H1 (cell line): ENCODE results near the gene ORAI3. TPM values are rescaled to one million over a fixed set of nuclear protein-coding genes. Genes with fewer than 3 reads are reported as not detected.

ENCODE experiments used
- CTCF ChIA-PET: fragments of 300-600 bp; sonication (Branson Sonifier 250); formaldehyde crosslinking; loops from one replicate; lab custom pipeline; 2021; ENCODE audit not compliant: partially characterized antibody; lab: Charles Lee
- POLR2A ChIA-PET: fragments of 300-600 bp; sonication (Branson Sonifier 250); formaldehyde crosslinking; loops from one replicate; lab custom pipeline; 2021; ENCODE audit warnings: inconsistent platforms; ENCODE audit not compliant: partially characterized antibody; lab: Charles Lee
- DNase-seq, 2 experiments: peaks; one replicate each; pipeline versions ENCODE4 v3.0.0 to v3.0.0-alpha.2; 2010 to 2022; ENCODE audit warnings: low spot score in 2 of 2, low read depth in 1 of 2, mixed read lengths in 1 of 2
- FAIRE-seq: peaks from 2 replicates; lab custom pipeline; 2011; peaks lifted over from hg19 to GRCh38; lab: Jason Lieb, UNC
- H2AFZ ChIP-seq: 2 replicates; pipeline ENCODE4 v1.8.1; 2012; ENCODE audit warnings: low read length, inconsistent platforms
- H2AK5ac ChIP-seq: 2 replicates; pipeline ENCODE4 v1.6.1; 2013; ENCODE audit warnings: low read depth, low read length
- H2BK120ac ChIP-seq: replicated peaks from 2 replicates; pipeline ENCODE3; 2013; ENCODE audit warnings: low read depth, low read length, inconsistent platforms
- H2BK12ac ChIP-seq: 2 replicates; pipeline ENCODE4 v1.6.1; 2013; ENCODE audit warnings: low read depth, low read length
- H2BK15ac ChIP-seq: 2 replicates; pipeline ENCODE4 v1.6.1; 2013; ENCODE audit warnings: low read length
- H2BK20ac ChIP-seq: 2 replicates; pipeline ENCODE4 v1.6.1; 2013; ENCODE audit warnings: low read length
- H2BK5ac ChIP-seq: 2 replicates; pipeline ENCODE4 v1.6.1; 2013; ENCODE audit warnings: low read depth, low read length
- H3K14ac ChIP-seq: 2 replicates; pipeline ENCODE4 v1.6.1; 2013; ENCODE audit warnings: inconsistent platforms; ENCODE audit not compliant: insufficient read length
- H3K18ac ChIP-seq: 2 replicates; pipeline ENCODE4 v1.6.1; 2013; ENCODE audit warnings: low read length; ENCODE audit errors: extremely low read depth
- H3K23ac ChIP-seq: 2 replicates; pipeline ENCODE4 v1.6.1; 2013; ENCODE audit warnings: inconsistent platforms; ENCODE audit not compliant: insufficient read length
- H3K23me2 ChIP-seq: 2 replicates; pipeline ENCODE4 v1.6.1; 2013; ENCODE audit warnings: low read depth, low read length
- H3K27ac ChIP-seq: 2 replicates; pipeline ENCODE4 v1.6.1; 2011; ENCODE audit warnings: low read depth, low read length, inconsistent platforms
- H3K27me3 ChIP-seq, 4 experiments: replicated peaks in 1 of 4; 1 replicate in 1 of 4; 2 replicates in 3 of 4; pipeline versions ENCODE4 v1.6.1 to v1.8.1; 2011 to 2013; ENCODE audit warnings: low read length in 3 of 4, mild to moderate bottlenecking in 3 of 4, inconsistent platforms in 2 of 4, mixed read lengths in 2 of 4, moderate library complexity in 1 of 4; ENCODE audit not compliant: control insufficient read depth in 3 of 4, insufficient read depth in 3 of 4; ENCODE audit errors: extremely low read depth in 1 of 4
- H3K36me3 ChIP-seq, 4 experiments: 2 replicates each; pipeline versions ENCODE4 v1.6.1 to v1.8.1; 2011 to 2013; ENCODE audit warnings: mild to moderate bottlenecking in 4 of 4, low read length in 3 of 4, moderate library complexity in 2 of 4, control low read depth in 1 of 4, inconsistent platforms in 1 of 4; ENCODE audit not compliant: insufficient read depth in 4 of 4, control insufficient read depth in 2 of 4
- H3K4ac ChIP-seq: replicated peaks from 2 replicates; pipeline ENCODE3; 2013; ENCODE audit warnings: low read length, low read depth, mixed read lengths, inconsistent platforms; ENCODE audit not compliant: insufficient read length
- H3K4me1 ChIP-seq, 4 experiments: replicated peaks in 1 of 4; 1 replicate in 1 of 4; 2 replicates in 3 of 4; pipeline versions ENCODE4 v1.6.1 to v1.8.1; 2011 to 2013; ENCODE audit warnings: low read length in 3 of 4, inconsistent platforms in 2 of 4, mixed read lengths in 1 of 4; ENCODE audit not compliant: insufficient read depth in 4 of 4, control insufficient read depth in 3 of 4
- H3K4me2 ChIP-seq, 2 experiments: 2 replicates each; pipeline versions ENCODE4 v1.6.1 to v1.8.1; 2011 to 2013; ENCODE audit warnings: low read depth in 2 of 2, low read length in 2 of 2, control low read depth in 1 of 2, inconsistent platforms in 1 of 2, mild to moderate bottlenecking in 1 of 2; ENCODE audit not compliant: insufficient read depth in 1 of 2
- H3K4me3 ChIP-seq, 4 experiments: fragments of 200-600, 300-600 bp in 1 of 4; sonication (generic), shearing (Covaris generic), sonication (Bioruptor Twin) in 1 of 4; 2 replicates each; pipeline versions ENCODE4 v1.5.1 to v1.8.1; 2011 to 2016; ENCODE audit warnings: low read length in 4 of 4, low read depth in 3 of 4, control low read depth in 2 of 4, inconsistent platforms in 2 of 4, mild to moderate bottlenecking in 2 of 4, mixed read lengths in 1 of 4, moderate library complexity in 1 of 4; ENCODE audit not compliant: insufficient read depth in 2 of 4; ENCODE audit errors: extremely low read depth in 1 of 4
- H3K56ac ChIP-seq: replicated peaks from 2 replicates; pipeline ENCODE3; 2013; ENCODE audit warnings: low read depth, mild to moderate bottlenecking, mixed read lengths, low read length, inconsistent platforms; ENCODE audit not compliant: insufficient read length
- H3K79me1 ChIP-seq: 2 replicates; pipeline ENCODE4 v1.6.1; 2013; ENCODE audit warnings: low read depth, low read length, control low read depth
- H3K79me2 ChIP-seq, 2 experiments: 2 replicates each; pipeline versions ENCODE4 v1.6.1 to v1.8.1; 2012 to 2013; ENCODE audit warnings: low read length in 2 of 2, mild to moderate bottlenecking in 2 of 2, inconsistent platforms in 1 of 2; ENCODE audit not compliant: insufficient read depth in 2 of 2, control insufficient read depth in 1 of 2
- H3K9ac ChIP-seq, 4 experiments: replicated peaks in 1 of 4; 1 replicate in 1 of 4; 2 replicates in 3 of 4; pipeline versions ENCODE4 v1.6.1 to v1.8.1; 2011 to 2013; ENCODE audit warnings: low read depth in 3 of 4, low read length in 3 of 4, control low read depth in 2 of 4, mild to moderate bottlenecking in 2 of 4, moderate library complexity in 2 of 4, inconsistent platforms in 1 of 4; ENCODE audit errors: extremely low read depth in 1 of 4
- H3K9me3 ChIP-seq, 2 experiments: 2 replicates each; pipeline versions ENCODE4 v1.6.1 to v1.8.1; 2012 to 2013; ENCODE audit warnings: mild to moderate bottlenecking in 2 of 2, moderate library complexity in 2 of 2, control low read depth in 1 of 2, inconsistent platforms in 1 of 2, low read depth in 1 of 2, low read length in 1 of 2, mixed read lengths in 1 of 2; ENCODE audit not compliant: insufficient read depth in 2 of 2
- H4K20me1 ChIP-seq, 2 experiments: replicated peaks in 1 of 2; 2 replicates each; pipeline versions ENCODE3 to v1.8.1; 2011 to 2013; ENCODE audit warnings: inconsistent platforms in 2 of 2, low read length in 2 of 2, mild to moderate bottlenecking in 1 of 2; ENCODE audit not compliant: insufficient read depth in 2 of 2, control insufficient read depth in 1 of 2
- H4K5ac ChIP-seq: 2 replicates; pipeline ENCODE4 v1.6.1; 2013; ENCODE audit warnings: low read length, low read depth, mixed read lengths, inconsistent platforms; ENCODE audit not compliant: insufficient read length
- H4K8ac ChIP-seq: 2 replicates; pipeline ENCODE4 v1.8.0; 2013; ENCODE audit warnings: mild to moderate bottlenecking, moderate library complexity, low read length, inconsistent platforms; ENCODE audit not compliant: insufficient read depth; ENCODE audit errors: extremely low read depth
- H4K91ac ChIP-seq: replicated peaks from 2 replicates; pipeline ENCODE3; 2013; ENCODE audit warnings: low read length, mixed read lengths, inconsistent platforms; ENCODE audit not compliant: insufficient read length
- CEBPB ChIP-seq: IDR thresholded peaks from 2 replicates; pipeline ENCODE4 v1.6.1; 2012; ENCODE audit warnings: low read depth, low read length
- CHD1 ChIP-seq: IDR thresholded peaks from 2 replicates; pipeline ENCODE4 v1.6.1; 2012; ENCODE audit warnings: low read depth, low read length, improper control_type of control experiment
- CTBP2 ChIP-seq: IDR thresholded peaks from 2 replicates; pipeline ENCODE4 v1.7.0; 2011; ENCODE audit warnings: borderline replicate concordance, mild to moderate bottlenecking, moderate library complexity, mixed read lengths, low read length; ENCODE audit not compliant: insufficient read depth, insufficient read length
- E2F6 ChIP-seq: IDR thresholded peaks from 2 replicates; pipeline ENCODE4 v1.6.1; 2012; ENCODE audit warnings: inconsistent platforms
- EP300 ChIP-seq, 2 experiments: IDR thresholded peaks; 1 replicate in 1 of 2; 2 replicates in 1 of 2; pipeline ENCODE4 v1.6.1; 2011 to 2012; ENCODE audit warnings: low read depth in 2 of 2, low read length in 2 of 2, mild to moderate bottlenecking in 2 of 2, borderline replicate concordance in 1 of 2, inconsistent platforms in 1 of 2, moderate library complexity in 1 of 2
- HDAC2 ChIP-seq, 2 experiments: fragments of 300-600 bp in 1 of 2; sonication (generic) in 1 of 2; IDR thresholded peaks; 2 replicates each; pipeline ENCODE4 v1.6.1; 2011 to 2012; ENCODE audit warnings: low read depth in 2 of 2, low read length in 2 of 2, mild to moderate bottlenecking in 2 of 2, moderate library complexity in 2 of 2, borderline replicate concordance in 1 of 2, inconsistent platforms in 1 of 2
- PHF8 ChIP-seq: fragments of 200-600 bp; sonication (generic); conservative IDR thresholded peaks from 2 replicates; pipeline ENCODE4 v1.7.1; 2012; ENCODE audit warnings: low read depth, mild to moderate bottlenecking, inconsistent platforms, low read length, moderate library complexity
- RAD21 ChIP-seq, 2 experiments: IDR thresholded peaks in 1 of 2; conservative IDR thresholded peaks in 1 of 2; 2 replicates each; pipeline ENCODE4 v1.6.1; 2011; ENCODE audit warnings: low read depth in 2 of 2, low read length in 2 of 2, improper control_type of control experiment in 1 of 2, inconsistent platforms in 1 of 2, mild to moderate bottlenecking in 1 of 2, moderate library complexity in 1 of 2
- RBBP5 ChIP-seq: IDR thresholded peaks from 2 replicates; pipeline ENCODE4 v1.7.1; 2012; ENCODE audit warnings: low read depth, mild to moderate bottlenecking, inconsistent platforms, low read length, moderate library complexity, borderline replicate concordance
- SP4 ChIP-seq: IDR thresholded peaks from 2 replicates; pipeline ENCODE4 v1.6.1; 2012; ENCODE audit warnings: low read length, inconsistent platforms
- YY1 ChIP-seq: IDR thresholded peaks from 2 replicates; pipeline ENCODE4 v1.6.1; 2011; ENCODE audit warnings: low read depth, mild to moderate bottlenecking, low read length
- WGBS, 2 experiments: shearing (Covaris generic) in 1 of 2; methylation state at CpG; one replicate each; pipeline versions ENCODE4 v1.1.6 to v1.1.7; 2013 to 2015; ENCODE audit warnings: low lambda C conversion rate in 2 of 2, mixed read lengths in 2 of 2, inconsistent platforms in 1 of 2, low coverage in 1 of 2, missing lambda C conversion rate in 1 of 2; ENCODE audit not compliant: insufficient replicate concordance in 2 of 2, insufficient coverage in 1 of 2, insufficient read length in 1 of 2; ENCODE audit errors: extremely low coverage in 1 of 2, missing lambda C conversion rate in 1 of 2; 5-methylcytosine and 5-hydroxymethylcytosine counted together
- polyA plus RNA-seq, 7 experiments: library from polyadenylated mRNA; depleted of rRNA in 3 of 7; stranded (reverse) in 5 of 7; unstranded in 2 of 7; fragments of >200 nt in 5 of 7; fragments of 200-250 nt in 2 of 7; gene quantifications; 1 replicate in 5 of 7; 2 replicates in 1 of 7; 4 replicates in 1 of 7; pipeline versions ENCODE4 v1.2.1 to v1.2.3, GENCODE V29; 2011 to 2013; ENCODE audit warnings: missing spikeins in 2 of 7, mixed read lengths in 2 of 7
- total RNA-seq: library from RNA; stranded (reverse); fragmentation: NEBNext Ultra II Directional; extraction: Animal tissue kit (Norgen Biotek cat#: 25700); gene quantifications from 2 replicates; pipeline ENCODE4 v1.2.1, GENCODE V29; 2021

The ORAI3 gene
- total and polyA plus RNA-seq, 2 of the 8 experiments (the other 6 are each of a cell fraction or from before 2014, with no cell fraction given): 8.7 to 24.5 TPM

DNA sequence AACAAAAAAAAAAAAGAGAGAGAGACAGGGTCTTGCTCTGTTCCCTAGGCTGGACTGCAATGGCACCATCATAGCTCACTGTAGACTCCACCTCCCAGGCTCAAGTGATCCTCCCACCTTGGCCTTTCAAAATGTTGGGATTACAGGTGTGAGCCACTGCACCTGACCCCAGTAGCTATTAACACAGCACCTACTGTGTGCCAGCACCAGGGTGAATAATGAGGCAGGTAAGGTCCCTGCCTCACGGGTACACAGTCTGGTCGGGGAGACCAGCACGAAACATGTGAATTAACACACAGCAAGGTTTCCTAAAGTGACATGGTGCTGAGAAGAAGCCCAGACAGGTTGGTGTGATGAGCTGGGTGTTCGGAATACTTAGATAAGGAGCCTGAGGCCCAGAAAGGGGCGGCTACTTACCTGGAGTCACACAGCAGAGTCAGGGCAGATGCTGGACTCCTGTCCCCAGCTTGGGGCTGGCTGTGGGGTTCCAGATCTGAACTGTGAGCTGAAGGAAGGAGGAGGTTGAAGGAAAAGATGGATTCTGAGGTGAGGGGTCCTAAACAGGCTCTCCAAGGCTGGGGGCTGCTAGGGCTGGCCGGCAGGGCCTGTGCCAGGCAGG lies 36.0 kb upstream of the ORAI3 start:
- no peak for TF ChIP-seq RBBP5
- no peak for TF ChIP-seq E2F6
- TF ChIP-seq EP300 (IDR thresholded peaks at IDR 0.05; ENCODE audit: borderline replicate concordance in 1 of 2, low read depth in 2 of 2, low read length in 2 of 2): no peak
- TF ChIP-seq CHD1: no peak
- no peak for TF ChIP-seq HDAC2 (IDR thresholded peaks at IDR 0.05; ENCODE audit: borderline replicate concordance in 1 of 2, low read depth in 2 of 2, low read length in 2 of 2)
- TF ChIP-seq PHF8: no peak
- no peak for TF ChIP-seq RAD21 (IDR thresholded peaks at IDR 0.05 in 1 of 2, conservative IDR thresholded peaks at IDR 0.05 in 1 of 2; ENCODE audit: low read depth in 2 of 2, low read length in 2 of 2)
- no peak for TF ChIP-seq SP4
- TF ChIP-seq CTBP2: no peak
- TF ChIP-seq CEBPB: no peak
- TF ChIP-seq YY1: no peak
- Histone ChIP-seq H2AK5ac (no peak overlapping the region), H3K79me1 (no peaks in the 10 kb centered on the region), H3K4me3 (no peak overlapping the region), H3K27ac (no peak overlapping the region), H2AFZ (no peak overlapping the region), H3K9me3 (no peaks in the 10 kb centered on the region), H3K27me3 (no peaks in the 10 kb centered on the region), H3K36me3 (no peaks in the 10 kb centered on the region), H2BK5ac (no peak overlapping the region), H3K79me2 (no peaks in the 10 kb centered on the region), H4K20me1 (no peaks in the 10 kb centered on the region), H3K23ac (no peak overlapping the region), H3K4me1 (peaks cover 0 to 9% (median 7%) of the 10 kb centered on the region in 4 experiments; a peak in 6 of 7 replicates), H3K56ac (no peak overlapping the region), H4K8ac (no peak overlapping the region), H3K18ac (no peak overlapping the region), H2BK20ac (no peak overlapping the region), H3K14ac (no peak overlapping the region), H2BK12ac (no peak overlapping the region), H4K91ac (no peak overlapping the region), H3K4ac (no peak overlapping the region), H3K4me2 (no peak overlapping the region), H2BK15ac (no peak overlapping the region), H3K23me2 (no peaks in the 10 kb centered on the region), H4K5ac (no peak overlapping the region), H3K9ac (no peak overlapping the region), H2BK120ac (no peak overlapping the region)
- DNase-seq: no peak
- POLR2A ChIA-PET: interaction anchor here (1.3 to 1.7 kb wide), 3 partner anchors 11 to 165 kb away, joined by 3 to 5 read pairs (median 4); partner anchors contain the start of gene CTF1
- WGBS, 2 experiments: 88% methylated on average over 6 of the region's 6 CpGs; no CpG with 5 or more reads in 1 of the 2 experiments
- CTCF ChIA-PET: interaction anchor here (2.1 to 2.2 kb wide), 2 partner anchors 11 to 68 kb away, joined by 11 to 12 read pairs; no protein-coding TSS in a partner anchor
- no peak for FAIRE-seq
